DMS53 treated with DMSO at 0.1 percent for 48 hours (cell line): ENCODE results near the gene TMEM163.
A peak's percentile ranks its signal among the peaks of the same experiment; 100 is the strongest.
"Not testable (repeated sequence)": the region's sequence is repeated elsewhere in the genome, so short reads cannot be mapped to it uniquely, and the experiment has no call there.

ENCODE experiments used
- DNase-seq: peaks from one replicate; lab custom pipeline; 2025; ENCODE audit not compliant: unreplicated experiment; lab: John Stamatoyannopoulos, UW

TMEM163 gene

GRCh38 chr2:134583462-134583861, 135.3 kb downstream of the TMEM163 start:
- DNase-seq, result no peak

- DNase-seq, result no peak
Observed at GRCh38 chr2:134582547-134582899, 136.3 kb downstream of the TMEM163 start.

- DNase-seq, result no peak
Observed at GRCh38 chr2:134581877-134582546, 136.8 kb downstream of the TMEM163 start.

GRCh38 chr2:134578316-134578715, 140.5 kb downstream of the TMEM163 start:
- DNase-seq, result no peak

- DNase-seq, result no peak
Observed at GRCh38 chr2:134576478-134576877, 142.3 kb downstream of the TMEM163 start.

GRCh38 chr2:134575888-134576287, 142.9 kb downstream of the TMEM163 start:
- no peak for DNase-seq

- DNase-seq, result no peak
Observed at GRCh38 chr2:134574611-134575330, 144.0 kb downstream of the TMEM163 start.

- DNase-seq, result no peak
Observed at GRCh38 chr2:134573724-134574123, 145.1 kb downstream of the TMEM163 start.

GRCh38 chr2:134573085-134573370, 145.8 kb downstream of the TMEM163 start:
- DNase-seq, result no peak

GRCh38 chr2:134572314-134573084, 146.3 kb downstream of the TMEM163 start:
- DNase-seq, result no peak

- DNase-seq, result no peak
Observed at GRCh38 chr2:134570676-134571075, 148.1 kb downstream of the TMEM163 start.

- no peak for DNase-seq
Observed at GRCh38 chr2:134568413-134568812, 150.4 kb downstream of the TMEM163 start.

- DNase-seq, result no peak
Observed at GRCh38 chr2:134567666-134568065, 151.1 kb downstream of the TMEM163 start.

- not testable (repeated sequence) for DNase-seq
Observed at GRCh38 chr2:134564955-134565354, 153.8 kb downstream of the TMEM163 start.

GRCh38 chr2:134564549-134564948, 154.3 kb downstream of the TMEM163 start:
- no peak for DNase-seq

- DNase-seq, result peak; percentile 15
Observed at GRCh38 chr2:134558208-134558830, 160.5 kb downstream of the TMEM163 start.

GRCh38 chr2:134555411-134555810, 163.4 kb downstream of the TMEM163 start:
- DNase-seq, result no peak

GRCh38 chr2:134553657-134554056, 165.1 kb downstream of the TMEM163 start:
- DNase-seq, result no peak

- DNase-seq, result no peak
Observed at GRCh38 chr2:134550566-134551164, 168.1 kb downstream of the TMEM163 start.

- no peak for DNase-seq
Observed at GRCh38 chr2:134549104-134549503, 169.7 kb downstream of the TMEM163 start.

GRCh38 chr2:134540990-134541389, 177.8 kb downstream of the TMEM163 start:
- DNase-seq, result no peak
